Measurements from ENCODE around the gene KATNAL2. TPM values are rescaled to one million over a fixed set of nuclear protein-coding genes. Genes with fewer than 3 reads are reported as not detected.

The KATNAL2 gene
- total and polyA plus RNA-seq, 12 donors, result 0.74 to 6.1 (median 2.2) TPM

- no peaks in the 10 kb centered on the region for H3K9me3 ChIP-seq
- TF ChIP-seq, protein P1, sequence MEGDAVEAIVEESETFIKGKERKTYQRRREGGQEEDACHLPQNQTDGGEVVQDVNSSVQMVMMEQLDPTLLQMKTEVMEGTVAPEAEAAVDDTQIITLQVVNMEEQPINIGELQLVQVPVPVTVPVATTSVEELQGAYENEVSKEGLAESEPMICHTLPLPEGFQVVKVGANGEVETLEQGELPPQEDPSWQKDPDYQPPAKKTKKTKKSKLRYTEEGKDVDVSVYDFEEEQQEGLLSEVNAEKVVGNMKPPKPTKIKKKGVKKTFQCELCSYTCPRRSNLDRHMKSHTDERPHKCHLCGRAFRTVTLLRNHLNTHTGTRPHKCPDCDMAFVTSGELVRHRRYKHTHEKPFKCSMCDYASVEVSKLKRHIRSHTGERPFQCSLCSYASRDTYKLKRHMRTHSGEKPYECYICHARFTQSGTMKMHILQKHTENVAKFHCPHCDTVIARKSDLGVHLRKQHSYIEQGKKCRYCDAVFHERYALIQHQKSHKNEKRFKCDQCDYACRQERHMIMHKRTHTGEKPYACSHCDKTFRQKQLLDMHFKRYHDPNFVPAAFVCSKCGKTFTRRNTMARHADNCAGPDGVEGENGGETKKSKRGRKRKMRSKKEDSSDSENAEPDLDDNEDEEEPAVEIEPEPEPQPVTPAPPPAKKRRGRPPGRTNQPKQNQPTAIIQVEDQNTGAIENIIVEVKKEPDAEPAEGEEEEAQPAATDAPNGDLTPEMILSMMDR (IDR thresholded peaks at IDR 0.05), result no peak
- no peaks in the 10 kb centered on the region for H3K36me3 ChIP-seq
- no peak for ATAC-seq
- no peak for DNase-seq
- 87 to 91% methylated on average over 7 of the region's 7 CpGs for WGBS, 2 donors
- no peaks in the 10 kb centered on the region for H3K27me3 ChIP-seq
- no peak overlapping the region for H3K27ac ChIP-seq
- H3K4me3 ChIP-seq, result no peak overlapping the region
- intact Hi-C loops (cut with DNase I), result no loop called here
- H3K4me1 ChIP-seq, result no peaks in the 10 kb centered on the region
These were observed 159.7 kb downstream of the KATNAL2 start for GRCh38 chr18:47077111-47077510.

GRCh38 chr18:47080872-47081271 lies 163.5 kb downstream of the KATNAL2 start:
- DNase-seq (no peak), ATAC-seq (no peak)
- no peak overlapping the region for H3K4me3 ChIP-seq
- WGBS, 2 donors, result 93 to 96% methylated on average over 2 of the region's 2 CpGs
- H3K4me1 ChIP-seq, result no peaks in the 10 kb centered on the region
- TF ChIP-seq, protein P1 (IDR thresholded peaks at IDR 0.05), result no peak
- intact Hi-C loops (cut with DNase I), result no loop called here
- H3K27ac ChIP-seq, result no peak overlapping the region
- H3K27me3 ChIP-seq, result no peaks in the 10 kb centered on the region
- no peaks in the 10 kb centered on the region for H3K9me3 ChIP-seq
- H3K36me3 ChIP-seq, result no peaks in the 10 kb centered on the region

DNA sequence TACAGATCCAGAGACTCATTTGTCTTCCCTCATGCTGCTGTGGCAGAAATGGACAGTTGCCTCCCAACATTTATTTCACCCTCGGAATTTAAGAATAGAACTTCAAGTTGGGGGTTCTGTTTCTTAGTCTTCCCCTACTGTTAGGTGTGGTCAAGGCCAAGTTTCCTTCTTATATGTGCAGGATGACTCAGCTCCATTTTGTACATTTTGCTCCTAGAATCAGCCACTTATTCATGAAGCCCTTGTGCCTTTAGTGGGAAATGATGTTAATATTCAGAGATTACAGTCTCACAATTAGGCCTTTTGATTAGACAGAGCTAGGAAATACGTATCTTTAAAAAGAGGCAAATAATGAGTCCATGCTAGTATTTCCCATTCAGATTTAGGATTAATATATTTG lies 164.2 kb downstream of the KATNAL2 start:
- no peaks in the 10 kb centered on the region for H3K36me3 ChIP-seq
- TF ChIP-seq, protein P1 (IDR thresholded peaks at IDR 0.05), result no peak
- WGBS, 2 donors, result 93 to 97% methylated on average over 2 of the region's 2 CpGs
- intact Hi-C loops (cut with DNase I), result no loop called here
- H3K27ac ChIP-seq, result no peak overlapping the region
- no peak for ATAC-seq
- DNase-seq, result no peak
- no peaks in the 10 kb centered on the region for H3K4me1 ChIP-seq
- no peaks in the 10 kb centered on the region for H3K27me3 ChIP-seq
- no peak overlapping the region for H3K4me3 ChIP-seq
- H3K9me3 ChIP-seq, result no peaks in the 10 kb centered on the region

GRCh38 chr18:47087676-47088075 lies 170.3 kb downstream of the KATNAL2 start:
- no peak for ATAC-seq
- intact Hi-C loops (cut with DNase I), result no loop called here
- no peaks in the 10 kb centered on the region for H3K9me3 ChIP-seq
- TF ChIP-seq, protein P1 (IDR thresholded peaks at IDR 0.05), result no peak
- no peak overlapping the region for H3K4me3 ChIP-seq
- no peak overlapping the region for H3K27ac ChIP-seq
- 92 to 93% methylated on average over 5 of the region's 5 CpGs for WGBS, 2 donors
- DNase-seq, result no peak
- H3K4me1 ChIP-seq, result no peaks in the 10 kb centered on the region
- no peaks in the 10 kb centered on the region for H3K36me3 ChIP-seq
- H3K27me3 ChIP-seq, result no peaks in the 10 kb centered on the region

Data from heart right ventricle (tissue), 16 donors.